ENCODE results near the gene LAP3.

LAP3 gene

GRCh38 chr4:17613761-17614415 is 36.9 kb downstream of the LAP3 start:
- FAIRE-seq (peak; percentile 43), DNase-seq (ENCODE audit: insufficient read length, low spot score) (no peak)
- no peak for TF ChIP-seq POLR2A (IDR thresholded peaks at IDR 0.05; ENCODE audit: low read depth, low read length)
- no peak for TF ChIP-seq POU2F2 (IDR thresholded peaks at IDR 0.05; ENCODE audit: low read depth, low read length)
- no peak for TF ChIP-seq SPI1 (IDR thresholded peaks at IDR 0.05; ENCODE audit: low read depth, low read length)
- TF ChIP-seq TAF1 (IDR thresholded peaks at IDR 0.05; ENCODE audit: low read depth, low read length) = no peak
- TF ChIP-seq PAX5 (IDR thresholded peaks at IDR 0.05; ENCODE audit: insufficient read depth, low read length, severe bottlenecking) = no peak
- no peak for TF ChIP-seq POLR2AphosphoS5 (IDR thresholded peaks at IDR 0.05; ENCODE audit: low read depth, low read length)

- peak; percentile 89 for DNase-seq (ENCODE audit: insufficient read length, low spot score)
- FAIRE-seq = peak; percentile 98
- peak; percentile 79 for TF ChIP-seq POU2F2 (IDR thresholded peaks at IDR 0.05; ENCODE audit: low read depth, low read length)
- TF ChIP-seq TAF1 (IDR thresholded peaks at IDR 0.05; ENCODE audit: low read depth, low read length) = peak; percentile 98
- 0 out of 2 replicates have a peak, but pooled peaks have one; percentile 14 for TF ChIP-seq SPI1 (IDR thresholded peaks at IDR 0.05; ENCODE audit: low read depth, low read length)
- peak; percentile 94 for TF ChIP-seq POLR2A (IDR thresholded peaks at IDR 0.05; ENCODE audit: low read depth, low read length)
- TF ChIP-seq PAX5 (IDR thresholded peaks at IDR 0.05; ENCODE audit: insufficient read depth, low read length, severe bottlenecking) = no peak
- peak; percentile 93 for TF ChIP-seq POLR2AphosphoS5 (IDR thresholded peaks at IDR 0.05; ENCODE audit: low read depth, low read length)
Measured at GRCh38 chr4:17614416-17615299, 37.7 kb downstream of the LAP3 start, which contains the start of gene MED28. TSS of gene MED28 (plus strand) at chr4:17614641. CDS start at chr4:17614655, 14 bp downstream.

GRCh38 chr4:17616283-17616682 is 39.3 kb downstream of the LAP3 start:
- TF ChIP-seq TAF1 (IDR thresholded peaks at IDR 0.05; ENCODE audit: low read depth, low read length) (no peak), POLR2A (IDR thresholded peaks at IDR 0.05; ENCODE audit: low read depth, low read length) (no peak), SPI1 (IDR thresholded peaks at IDR 0.05; ENCODE audit: low read depth, low read length) (no peak)

GRCh38 chr4:17618926-17619325 is 41.9 kb downstream of the LAP3 start:
- no peak for FAIRE-seq
- no peak for TF ChIP-seq TAF1 (IDR thresholded peaks at IDR 0.05; ENCODE audit: low read depth, low read length)
- no peak for TF ChIP-seq SPI1 (IDR thresholded peaks at IDR 0.05; ENCODE audit: low read depth, low read length)
- TF ChIP-seq POLR2AphosphoS5 (IDR thresholded peaks at IDR 0.05; ENCODE audit: low read depth, low read length) = no peak
- TF ChIP-seq POU2F2 (IDR thresholded peaks at IDR 0.05; ENCODE audit: low read depth, low read length) = no peak
- no peak for TF ChIP-seq PAX5 (IDR thresholded peaks at IDR 0.05; ENCODE audit: insufficient read depth, low read length, severe bottlenecking)
- no peak for TF ChIP-seq POLR2A (IDR thresholded peaks at IDR 0.05; ENCODE audit: low read depth, low read length)
- DNase-seq (ENCODE audit: insufficient read length, low spot score) = no peak

More at GRCh38 chr4:17616283-17616682, 39.3 kb downstream of the LAP3 start:
- FAIRE-seq = no peak
- no peak for DNase-seq (ENCODE audit: insufficient read length, low spot score)

GRCh38 chr4:17619416-17620105 is 42.6 kb downstream of the LAP3 start:
- no peak for FAIRE-seq
- TF ChIP-seq TAF1 (IDR thresholded peaks at IDR 0.05; ENCODE audit: low read depth, low read length) (no peak), POLR2AphosphoS5 (IDR thresholded peaks at IDR 0.05; ENCODE audit: low read depth, low read length) (no peak), PAX5 (IDR thresholded peaks at IDR 0.05; ENCODE audit: insufficient read depth, low read length, severe bottlenecking) (no peak), SPI1 (IDR thresholded peaks at IDR 0.05; ENCODE audit: low read depth, low read length) (no peak), POLR2A (IDR thresholded peaks at IDR 0.05; ENCODE audit: low read depth, low read length) (no peak)
- no peak for DNase-seq (ENCODE audit: insufficient read length, low spot score)

- DNase-seq (ENCODE audit: insufficient read length, low spot score) (no peak), FAIRE-seq (no peak)
- TF ChIP-seq SPI1 (IDR thresholded peaks at IDR 0.05; ENCODE audit: low read depth, low read length) (no peak), TAF1 (IDR thresholded peaks at IDR 0.05; ENCODE audit: low read depth, low read length) (no peak), POU2F2 (IDR thresholded peaks at IDR 0.05; ENCODE audit: low read depth, low read length) (no peak), POLR2AphosphoS5 (IDR thresholded peaks at IDR 0.05; ENCODE audit: low read depth, low read length) (no peak), PAX5 (IDR thresholded peaks at IDR 0.05; ENCODE audit: insufficient read depth, low read length, severe bottlenecking) (no peak), POLR2A (IDR thresholded peaks at IDR 0.05; ENCODE audit: low read depth, low read length) (no peak)
Measured at GRCh38 chr4:17623451-17624001, 46.5 kb downstream of the LAP3 start.

GRCh38 chr4:17624821-17625220 is 47.8 kb downstream of the LAP3 start:
- no peak for DNase-seq (ENCODE audit: insufficient read length, low spot score)
- no peak for FAIRE-seq
- TF ChIP-seq POLR2AphosphoS5 (IDR thresholded peaks at IDR 0.05; ENCODE audit: low read depth, low read length) (no peak), POU2F2 (IDR thresholded peaks at IDR 0.05; ENCODE audit: low read depth, low read length) (no peak), SPI1 (IDR thresholded peaks at IDR 0.05; ENCODE audit: low read depth, low read length) (no peak)

GRCh38 chr4:17630228-17630627 is 53.2 kb downstream of the LAP3 start:
- DNase-seq (ENCODE audit: insufficient read length, low spot score) (no peak), FAIRE-seq (no peak)
- TF ChIP-seq SPI1 (IDR thresholded peaks at IDR 0.05; ENCODE audit: low read depth, low read length) (no peak), POLR2A (IDR thresholded peaks at IDR 0.05; ENCODE audit: low read depth, low read length) (no peak), POLR2AphosphoS5 (IDR thresholded peaks at IDR 0.05; ENCODE audit: low read depth, low read length) (no peak), PAX5 (IDR thresholded peaks at IDR 0.05; ENCODE audit: insufficient read depth, low read length, severe bottlenecking) (no peak), POU2F2 (IDR thresholded peaks at IDR 0.05; ENCODE audit: low read depth, low read length) (no peak), TAF1 (IDR thresholded peaks at IDR 0.05; ENCODE audit: low read depth, low read length) (no peak)

GRCh38 chr4:17633600-17633999 is 56.6 kb downstream of the LAP3 start:
- TF ChIP-seq SPI1 (IDR thresholded peaks at IDR 0.05; ENCODE audit: low read depth, low read length) (no peak), TAF1 (IDR thresholded peaks at IDR 0.05; ENCODE audit: low read depth, low read length) (no peak), POU2F2 (IDR thresholded peaks at IDR 0.05; ENCODE audit: low read depth, low read length) (no peak), POLR2AphosphoS5 (IDR thresholded peaks at IDR 0.05; ENCODE audit: low read depth, low read length) (no peak), POLR2A (IDR thresholded peaks at IDR 0.05; ENCODE audit: low read depth, low read length) (no peak), PAX5 (IDR thresholded peaks at IDR 0.05; ENCODE audit: insufficient read depth, low read length, severe bottlenecking) (no peak)
- no peak for DNase-seq (ENCODE audit: insufficient read length, low spot score)
- FAIRE-seq = no peak
